Uterus (tissue), 4 donors: ENCODE results near the gene RAD23A. TPM values are rescaled to one million over a fixed set of nuclear protein-coding genes. Genes with fewer than 3 reads are reported as not detected.

Source experiments
- DNase-seq, 2 donors: peaks; one replicate each; pipeline ENCODE4 v3.0.0-alpha.2; 2019 to 2020
- H3K27ac ChIP-seq, 2 donors: fragments of 200-600 bp; sonication (generic); 1 replicate in 1 of 2; 2 replicates in 1 of 2; pipeline ENCODE4 v1.5.1; 2016 to 2018
- H3K27me3 ChIP-seq, 2 donors: fragments of 200-600 bp; sonication (generic); one replicate each; pipeline ENCODE4 v1.5.1; 2018 to 2019; ENCODE audit warnings: control low read depth in 1 of 2
- H3K36me3 ChIP-seq, 2 donors: fragments of 200-600 bp; sonication (generic); one replicate each; pipeline ENCODE4 v1.5.1; 2019; ENCODE audit warnings: control low read depth in 1 of 2
- H3K4me1 ChIP-seq, 2 donors: fragments of 200-600 bp; sonication (generic); one replicate each; pipeline ENCODE4 v1.5.1; 2018 to 2019; ENCODE audit warnings: control low read depth in 1 of 2
- H3K4me3 ChIP-seq, 2 donors: fragments of 200-600 bp; sonication (generic); 1 replicate in 1 of 2; 2 replicates in 1 of 2; pipeline ENCODE4 v1.5.1; 2018 to 2019; ENCODE audit warnings: mild to moderate bottlenecking in 1 of 2
- H3K9me3 ChIP-seq, 2 donors: fragments of 200-600 bp; sonication (generic); one replicate each; pipeline ENCODE4 v1.5.1; 2019; ENCODE audit warnings: control low read depth in 1 of 2
- POLR2A ChIP-seq, 2 donors: fragments of 450-650 bp; IDR thresholded peaks; one replicate each; pipeline ENCODE4 v1.6.1; 2016; ENCODE audit warnings: antibody characterized with exemption in 2 of 2, mild to moderate bottlenecking in 1 of 2, moderate library complexity in 1 of 2
- intact Hi-C: fragments of 100-400 bp; cut with DNase I; formaldehyde crosslinking; loops from one replicate; pipeline ENCODE4 v1.15.1; 2023; ENCODE audit warnings: low total_unique reads
- total RNA-seq, 4 donors: library from RNA; depleted of rRNA in 3 of 4; stranded (reverse); fragments of >200 nt in 3 of 4; gene quantifications; one replicate each; pipeline versions ENCODE4 v1.1.0 to v1.2.4, GENCODE V29; 2014 to 2023
- TF ChIP-seq, protein P1 (sequence below), 4 experiments: fragments of 200-600 bp in 2 of 4; fragments of 450-650 bp in 2 of 4; sonication (generic) in 2 of 4; IDR thresholded peaks; one replicate each; pipeline ENCODE4 v1.5.1; 2016 to 2019; ENCODE audit warnings: antibody characterized with exemption in 4 of 4, mild to moderate bottlenecking in 2 of 4, moderate library complexity in 1 of 4
- donor health status: DM: yes; HTN: yes; CAD: no.

The RAD23A gene
- total RNA-seq, 4 donors from 2014 or later: 13.3 to 105 (median 64.4) TPM

DNA sequence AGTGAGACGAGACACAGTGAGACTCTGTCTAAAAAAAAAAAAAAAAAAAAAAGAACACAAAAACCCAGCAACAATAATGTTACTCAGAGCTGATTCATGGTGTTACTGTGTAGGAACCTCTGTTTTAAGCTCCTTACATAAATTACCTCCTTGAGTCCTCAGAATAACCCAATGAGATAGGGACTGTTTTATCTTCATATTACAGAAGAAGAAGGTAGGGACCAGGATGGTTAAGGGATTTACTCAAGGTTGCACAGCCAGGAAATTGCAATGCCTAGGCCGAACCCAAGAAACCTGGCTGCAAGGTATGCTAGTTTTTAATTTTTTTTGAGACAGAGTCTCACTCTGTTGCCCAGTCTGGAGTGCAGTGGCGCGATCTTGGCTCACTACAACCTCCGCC lies 22.2 kb downstream of the RAD23A start:
- Histone ChIP-seq H3K36me3 (no peaks in the 10 kb centered on the region), H3K27ac (no peak overlapping the region), H3K4me3 (no peak overlapping the region), H3K4me1 (no peaks in the 10 kb centered on the region), H3K9me3 (no peaks in the 10 kb centered on the region), H3K27me3 (no peaks in the 10 kb centered on the region)
- intact Hi-C loops: no loop called here
- no peak for TF ChIP-seq POLR2A (IDR thresholded peaks at IDR 0.05)
- TF ChIP-seq, protein P1, sequence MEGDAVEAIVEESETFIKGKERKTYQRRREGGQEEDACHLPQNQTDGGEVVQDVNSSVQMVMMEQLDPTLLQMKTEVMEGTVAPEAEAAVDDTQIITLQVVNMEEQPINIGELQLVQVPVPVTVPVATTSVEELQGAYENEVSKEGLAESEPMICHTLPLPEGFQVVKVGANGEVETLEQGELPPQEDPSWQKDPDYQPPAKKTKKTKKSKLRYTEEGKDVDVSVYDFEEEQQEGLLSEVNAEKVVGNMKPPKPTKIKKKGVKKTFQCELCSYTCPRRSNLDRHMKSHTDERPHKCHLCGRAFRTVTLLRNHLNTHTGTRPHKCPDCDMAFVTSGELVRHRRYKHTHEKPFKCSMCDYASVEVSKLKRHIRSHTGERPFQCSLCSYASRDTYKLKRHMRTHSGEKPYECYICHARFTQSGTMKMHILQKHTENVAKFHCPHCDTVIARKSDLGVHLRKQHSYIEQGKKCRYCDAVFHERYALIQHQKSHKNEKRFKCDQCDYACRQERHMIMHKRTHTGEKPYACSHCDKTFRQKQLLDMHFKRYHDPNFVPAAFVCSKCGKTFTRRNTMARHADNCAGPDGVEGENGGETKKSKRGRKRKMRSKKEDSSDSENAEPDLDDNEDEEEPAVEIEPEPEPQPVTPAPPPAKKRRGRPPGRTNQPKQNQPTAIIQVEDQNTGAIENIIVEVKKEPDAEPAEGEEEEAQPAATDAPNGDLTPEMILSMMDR (IDR thresholded peaks at IDR 0.05): no peak
- no peak for DNase-seq

DNA sequence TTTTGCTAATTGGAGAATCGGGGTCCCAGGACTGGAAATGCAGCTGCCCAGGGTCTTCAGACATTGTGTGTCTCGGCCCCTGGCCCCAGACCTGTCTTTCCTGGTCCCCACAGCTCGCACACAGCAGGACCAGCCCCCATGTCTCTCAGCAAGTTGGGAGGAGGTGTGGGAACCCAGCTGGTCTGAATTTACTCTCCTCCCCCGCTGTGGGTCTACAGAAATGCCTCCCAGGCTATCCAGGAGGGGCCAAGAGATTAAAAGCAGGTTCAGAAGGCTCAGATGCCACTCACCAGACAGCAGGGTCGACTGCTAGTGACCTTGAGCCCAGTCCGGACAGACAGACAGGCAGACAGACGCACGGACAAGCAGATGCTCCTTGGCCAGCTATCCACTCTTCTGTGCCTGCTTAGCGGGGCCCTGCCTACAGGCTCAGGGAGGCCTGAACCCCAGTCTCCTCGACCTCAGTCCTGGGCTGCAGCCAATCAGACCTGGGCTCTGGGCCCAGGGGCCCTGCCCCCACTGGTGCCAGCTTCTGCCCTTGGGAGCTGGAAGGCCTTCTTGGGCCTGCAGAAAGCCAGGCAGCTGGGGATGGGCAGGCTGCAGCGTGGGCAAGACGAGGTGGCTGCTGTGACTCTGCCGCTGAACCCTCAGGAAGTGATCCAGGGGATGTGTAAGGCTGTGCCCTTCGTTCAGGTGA lies 23.8 kb downstream of the RAD23A start, which contains the start of gene DAND5:
DAND5 (plus strand) TSS at position 285 of the 697 bp plus-strand sequence; CDS start at position 370, 85 bp downstream.
- DNase-seq: no peak
- H3K27me3 ChIP-seq: no peaks in the 10 kb centered on the region
- H3K4me1 ChIP-seq: no peaks in the 10 kb centered on the region
- no peak within 1 kb of the TSS for H3K4me3 ChIP-seq
- H3K9me3 ChIP-seq: no peaks in the 10 kb centered on the region
- H3K36me3 ChIP-seq: no peaks in the 10 kb centered on the region
- no peak within 1 kb of the TSS for H3K27ac ChIP-seq
- TF ChIP-seq, protein P1 (IDR thresholded peaks at IDR 0.05): no peak
- no peak for TF ChIP-seq POLR2A (IDR thresholded peaks at IDR 0.05)
- intact Hi-C loops: no loop called here

DNA sequence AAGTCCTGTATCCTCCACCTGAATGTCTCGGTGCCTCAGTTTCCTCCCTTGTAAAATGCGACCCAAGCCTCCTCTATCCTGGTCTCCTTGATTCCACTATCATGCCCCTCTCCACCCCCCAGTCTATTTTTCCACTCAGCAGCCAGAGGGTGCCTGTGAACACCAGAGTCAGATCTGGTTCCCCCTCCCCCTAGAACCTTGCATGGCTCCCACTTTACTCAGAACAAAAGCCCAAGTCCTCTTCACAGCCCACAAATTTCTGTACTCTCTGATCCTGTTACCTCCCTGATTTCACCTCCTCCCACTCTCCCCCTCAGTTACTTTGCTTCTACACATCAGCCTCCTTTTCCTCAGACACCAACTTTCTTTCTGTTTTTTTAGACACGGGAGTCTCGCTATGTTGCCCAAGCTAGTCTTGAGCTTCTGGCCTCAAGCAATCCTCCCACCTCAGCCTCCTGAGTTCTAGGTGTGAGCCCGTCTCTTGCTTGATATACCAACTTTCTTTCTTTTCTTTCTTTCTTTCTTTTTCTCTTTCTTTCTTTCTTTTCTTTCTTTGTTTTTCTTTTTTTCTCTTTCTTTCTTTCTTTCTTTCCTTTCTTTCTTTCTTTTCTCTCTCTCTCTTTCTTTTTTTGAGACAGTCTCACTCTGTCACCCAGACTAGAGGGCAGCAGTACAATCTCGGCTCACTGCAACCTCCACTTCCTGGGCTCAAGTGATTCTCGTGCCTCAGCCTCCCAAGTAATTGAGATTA lies 24.6 kb downstream of the RAD23A start:
- intact Hi-C loops: no loop called here
- Histone ChIP-seq H3K9me3 (no peaks in the 10 kb centered on the region), H3K4me3 (no peak overlapping the region), H3K27me3 (no peaks in the 10 kb centered on the region), H3K4me1 (no peaks in the 10 kb centered on the region), H3K36me3 (no peaks in the 10 kb centered on the region), H3K27ac (no peak overlapping the region)
- DNase-seq: no peak
- no peak for TF ChIP-seq POLR2A (IDR thresholded peaks at IDR 0.05)
- TF ChIP-seq, protein P1 (IDR thresholded peaks at IDR 0.05): no peak

DNA sequence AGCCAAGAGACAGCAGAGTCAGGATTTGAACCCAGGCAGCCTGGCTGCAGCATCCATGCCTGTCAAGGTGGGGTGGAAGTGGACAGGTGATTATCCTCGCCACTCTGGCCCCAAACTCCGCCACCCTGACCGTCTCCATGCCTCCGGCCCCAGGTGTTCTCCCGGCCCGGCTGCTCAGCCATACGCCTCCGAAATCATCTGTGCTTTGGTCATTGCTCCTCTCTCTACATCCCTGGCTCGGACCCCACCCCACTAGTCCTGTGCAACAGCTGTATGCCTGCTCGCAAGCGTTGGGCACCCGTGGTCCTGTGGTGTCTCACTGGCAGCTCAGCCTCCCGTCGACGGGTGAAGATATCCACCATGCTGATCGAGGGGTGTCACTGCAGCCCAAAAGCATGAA lies 27.6 kb downstream of the RAD23A start:
- Histone ChIP-seq H3K4me3 (no peak overlapping the region), H3K36me3 (no peaks in the 10 kb centered on the region), H3K4me1 (no peaks in the 10 kb centered on the region), H3K9me3 (no peaks in the 10 kb centered on the region), H3K27me3 (no peaks in the 10 kb centered on the region), H3K27ac (no peak overlapping the region)
- intact Hi-C loops: no loop called here
- TF ChIP-seq, protein P1 (IDR thresholded peaks at IDR 0.05): no peak
- TF ChIP-seq POLR2A (IDR thresholded peaks at IDR 0.05): no peak
- DNase-seq: no peak
